Gastrocnemius medialis (tissue), 4 donors: ENCODE results near the gene GPRIN3.

ENCODE experiments used
- POLR2A ChIP-seq, 2 donors: fragments of 450-650 bp; IDR thresholded peaks; one replicate each; pipeline ENCODE4 v1.6.1; 2017; ENCODE audit warnings: antibody characterized with exemption in 2 of 2, mild to moderate bottlenecking in 2 of 2, moderate library complexity in 2 of 2
- TF ChIP-seq, protein P1 (sequence below), 5 experiments: fragments of 450-650 bp in 3 of 5; fragments of 200-600 bp in 2 of 5; sonication (generic) in 2 of 5; IDR thresholded peaks in 4 of 5; conservative IDR thresholded peaks in 1 of 5; 1 replicate in 4 of 5; 2 replicates in 1 of 5; pipeline ENCODE4 v1.5.1; 2016 to 2019; ENCODE audit warnings: antibody characterized with exemption in 5 of 5, mild to moderate bottlenecking in 3 of 5, moderate library complexity in 3 of 5

GRCh38 chr4:89298155-89298554 is 9.4 kb downstream of the GPRIN3 start:
- TF ChIP-seq POLR2A (IDR thresholded peaks at IDR 0.05) = no peak
- TF ChIP-seq, protein P1, sequence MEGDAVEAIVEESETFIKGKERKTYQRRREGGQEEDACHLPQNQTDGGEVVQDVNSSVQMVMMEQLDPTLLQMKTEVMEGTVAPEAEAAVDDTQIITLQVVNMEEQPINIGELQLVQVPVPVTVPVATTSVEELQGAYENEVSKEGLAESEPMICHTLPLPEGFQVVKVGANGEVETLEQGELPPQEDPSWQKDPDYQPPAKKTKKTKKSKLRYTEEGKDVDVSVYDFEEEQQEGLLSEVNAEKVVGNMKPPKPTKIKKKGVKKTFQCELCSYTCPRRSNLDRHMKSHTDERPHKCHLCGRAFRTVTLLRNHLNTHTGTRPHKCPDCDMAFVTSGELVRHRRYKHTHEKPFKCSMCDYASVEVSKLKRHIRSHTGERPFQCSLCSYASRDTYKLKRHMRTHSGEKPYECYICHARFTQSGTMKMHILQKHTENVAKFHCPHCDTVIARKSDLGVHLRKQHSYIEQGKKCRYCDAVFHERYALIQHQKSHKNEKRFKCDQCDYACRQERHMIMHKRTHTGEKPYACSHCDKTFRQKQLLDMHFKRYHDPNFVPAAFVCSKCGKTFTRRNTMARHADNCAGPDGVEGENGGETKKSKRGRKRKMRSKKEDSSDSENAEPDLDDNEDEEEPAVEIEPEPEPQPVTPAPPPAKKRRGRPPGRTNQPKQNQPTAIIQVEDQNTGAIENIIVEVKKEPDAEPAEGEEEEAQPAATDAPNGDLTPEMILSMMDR (IDR thresholded peaks at IDR 0.05 in 4 of 5, conservative IDR thresholded peaks at IDR 0.05 in 1 of 5) = no peak
